Eye (tissue), 1 donor: ENCODE measurements around the gene TTN.

Experiments
- DNase-seq: peaks from one replicate; pipeline ENCODE4 v3.0.0-alpha.2; 2015

The TTN gene

DNA sequence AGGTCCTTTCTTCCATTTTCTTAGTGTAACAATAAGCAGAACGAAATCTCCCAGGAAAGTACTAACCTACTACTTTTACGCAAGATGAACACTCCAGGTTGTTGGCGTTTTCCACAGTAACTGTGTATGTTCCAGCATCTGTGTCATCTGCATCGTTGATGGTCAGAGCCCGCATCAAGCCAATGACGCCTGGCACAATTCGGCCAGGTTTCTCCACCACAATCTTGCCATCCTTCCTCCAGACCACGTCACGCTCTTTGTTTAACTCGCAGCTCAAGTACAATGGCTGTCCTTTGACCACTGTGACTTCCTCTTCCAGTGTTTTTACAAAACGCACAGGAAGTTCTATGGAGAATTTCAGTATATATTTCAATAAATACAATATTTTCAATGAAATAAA, 171.3 kb downstream of the TTN start:
- no peak for DNase-seq

DNA sequence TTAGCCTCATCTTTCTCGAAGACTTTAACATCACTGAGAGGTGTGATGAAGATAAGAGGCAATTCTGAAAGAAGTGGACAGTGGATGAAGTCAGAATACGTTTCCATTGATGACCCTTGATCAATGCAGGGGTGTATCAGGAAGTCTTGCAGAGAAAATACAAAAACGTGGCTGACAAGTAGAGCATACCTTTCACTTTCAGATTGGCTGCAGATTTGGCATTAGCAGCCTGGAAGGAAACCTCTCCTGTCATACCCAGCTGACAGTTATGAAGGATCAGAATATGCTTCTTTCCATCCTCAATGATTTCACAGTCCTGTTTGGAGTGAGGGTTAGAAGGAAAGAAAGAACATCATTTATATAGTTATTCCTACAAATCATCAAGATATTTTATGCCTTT, 174.5 kb downstream of the TTN start:
- no peak for DNase-seq

DNA sequence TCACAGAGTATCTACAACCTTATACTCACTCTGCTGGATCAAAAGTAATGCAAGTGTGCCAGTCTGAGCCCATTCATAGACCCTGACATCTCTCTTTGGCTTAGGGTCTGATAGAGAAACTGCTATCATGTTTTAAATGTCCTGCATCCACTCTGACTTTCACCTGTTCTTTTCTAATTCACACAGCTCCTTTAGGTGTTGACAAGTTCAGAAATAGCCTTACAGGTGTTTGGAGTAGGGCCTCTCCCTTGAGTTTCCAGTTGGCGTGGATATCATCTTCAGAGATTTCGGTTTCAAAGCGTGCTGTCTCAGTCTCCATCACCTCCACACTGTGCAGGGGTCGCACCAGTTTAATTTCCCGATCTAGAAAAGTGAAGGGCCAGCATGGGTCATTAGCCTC, 176.6 kb downstream of the TTN start:
- no peak for DNase-seq

DNA sequence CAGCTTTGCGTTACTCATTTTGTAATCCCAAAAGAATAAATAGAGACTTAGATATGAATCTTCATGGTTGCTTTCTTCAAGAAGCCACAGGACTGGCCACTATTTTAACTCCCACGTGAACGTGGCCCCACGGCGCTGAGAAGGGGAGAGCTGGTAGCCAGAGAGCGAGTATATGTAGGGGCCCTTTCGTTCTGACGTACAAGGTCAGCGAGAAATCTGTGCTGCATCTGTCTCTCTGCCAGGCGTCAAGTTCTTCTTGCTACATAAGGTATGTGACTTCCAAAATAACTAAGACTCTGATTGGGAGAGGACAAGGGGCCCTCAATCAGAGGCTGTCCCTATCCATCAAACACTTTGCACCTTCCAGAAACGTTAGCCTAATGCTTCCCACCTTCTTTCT, 177.8 kb downstream of the TTN start:
- no peak for DNase-seq

DNA sequence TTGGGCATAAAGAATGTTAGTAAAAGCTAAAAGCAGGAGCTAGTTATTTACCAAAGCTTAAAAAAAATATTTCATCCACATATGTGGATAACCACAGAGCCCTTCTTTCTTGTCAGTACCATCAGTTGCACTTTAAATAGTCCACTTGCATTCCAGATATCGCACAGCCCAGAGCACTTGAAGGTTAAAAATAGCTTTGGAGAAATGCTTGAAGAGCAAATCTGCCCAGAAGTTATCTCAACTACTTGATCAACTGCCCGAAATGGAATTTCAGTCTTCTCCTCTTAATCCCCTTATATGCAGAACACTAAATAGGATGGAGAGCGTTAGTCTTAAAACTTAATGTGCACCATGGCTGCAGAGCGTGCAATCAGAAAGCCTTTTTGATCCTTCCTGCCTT, 178.6 kb downstream of the TTN start:
- DNase-seq = peak; percentile 2

DNA sequence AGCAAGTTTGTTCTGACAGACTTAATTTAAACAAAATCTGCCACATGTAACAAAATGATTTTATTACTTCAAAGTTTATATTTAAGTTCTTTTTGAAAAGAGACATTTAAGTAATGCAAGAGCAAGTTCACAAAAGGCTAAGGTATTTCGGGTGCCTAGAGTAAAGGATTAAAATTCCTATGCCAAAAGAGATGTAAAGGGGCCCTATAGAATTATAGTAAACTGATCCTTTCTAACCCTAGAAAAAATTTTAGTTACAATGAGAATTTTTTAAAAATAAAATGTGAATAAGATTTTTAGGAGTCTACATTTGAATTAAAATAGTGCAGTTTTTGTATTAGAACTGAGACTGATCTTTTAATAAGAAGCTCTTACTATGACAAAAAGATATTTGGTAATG, 179.8 kb downstream of the TTN start:
- DNase-seq = no peak

DNA sequence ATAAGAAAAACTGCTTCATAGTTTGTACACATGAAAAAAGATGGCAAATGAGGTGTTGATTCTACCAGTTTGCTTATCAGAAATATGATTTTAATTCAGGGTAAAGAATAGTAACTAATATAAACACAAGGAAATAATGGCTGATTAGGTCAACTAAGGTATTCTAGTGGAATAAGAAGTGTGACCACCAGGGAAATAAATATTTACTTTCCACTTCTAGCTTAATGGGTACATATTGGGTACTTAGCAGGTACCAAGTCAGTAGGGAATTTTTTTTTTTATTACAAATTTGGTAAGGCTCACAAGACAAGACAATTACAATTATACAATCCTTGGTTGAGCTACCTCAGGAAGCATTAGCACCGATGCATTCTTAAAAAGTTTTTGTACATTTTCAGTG, 191.3 kb downstream of the TTN start:
- DNase-seq = no peak

DNA sequence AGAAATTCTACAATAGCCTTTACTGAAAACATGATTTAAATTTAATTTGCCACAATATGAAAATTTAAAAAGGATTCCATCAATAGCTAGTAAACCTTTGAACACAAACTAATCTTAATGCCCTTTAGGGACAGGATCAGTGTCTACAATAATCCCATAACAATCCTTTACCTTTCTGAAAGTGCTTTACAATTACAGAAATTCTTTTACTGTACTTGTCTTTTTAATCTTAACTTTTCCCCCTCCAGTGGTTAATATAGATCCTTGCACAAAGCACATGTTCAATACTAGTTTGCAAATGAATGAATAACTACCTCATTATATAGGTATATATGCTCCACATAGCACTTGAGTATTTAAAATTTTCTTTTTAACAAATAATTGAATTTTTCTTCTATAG, 204.3 kb downstream of the TTN start:
- DNase-seq = no peak

DNA sequence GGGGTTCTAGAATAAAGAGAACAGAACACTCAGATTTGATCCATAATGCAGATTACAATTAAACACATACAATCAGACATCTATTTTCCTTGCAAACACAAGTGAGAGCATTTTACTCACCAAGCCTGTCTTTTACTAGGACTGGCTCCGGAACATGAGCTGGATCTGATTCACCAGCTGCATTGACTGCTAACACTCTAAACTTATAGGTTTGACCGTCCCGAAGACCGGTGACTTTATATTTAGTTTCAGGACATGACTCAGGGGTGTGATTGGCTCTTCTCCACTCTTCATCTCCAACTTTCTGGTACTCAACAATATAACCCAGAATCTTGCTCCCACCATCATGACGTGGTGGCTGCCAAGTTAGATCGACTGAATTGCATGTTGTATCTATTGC, 214.6 kb downstream of the TTN start:
- DNase-seq = no peak

DNA sequence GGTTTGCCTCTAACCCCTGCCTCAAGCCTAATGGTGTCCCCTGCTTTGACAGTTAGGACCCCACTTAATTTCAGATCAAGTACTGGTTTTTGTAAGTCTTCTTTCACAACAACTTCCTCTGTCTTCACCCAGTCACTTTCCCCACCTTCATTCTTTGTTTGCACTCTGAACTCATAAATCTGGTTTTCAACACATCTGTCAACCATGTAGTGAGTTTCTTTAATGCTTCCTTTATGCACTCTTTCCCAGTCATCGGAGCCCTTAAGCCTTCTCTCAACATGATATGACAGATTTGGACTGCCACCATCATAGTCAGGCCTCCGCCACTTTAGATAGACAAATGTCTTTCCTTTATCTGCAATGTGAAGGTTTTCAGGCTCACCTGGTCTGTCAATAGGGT, 217.9 kb downstream of the TTN start:
- DNase-seq = no peak

DNA sequence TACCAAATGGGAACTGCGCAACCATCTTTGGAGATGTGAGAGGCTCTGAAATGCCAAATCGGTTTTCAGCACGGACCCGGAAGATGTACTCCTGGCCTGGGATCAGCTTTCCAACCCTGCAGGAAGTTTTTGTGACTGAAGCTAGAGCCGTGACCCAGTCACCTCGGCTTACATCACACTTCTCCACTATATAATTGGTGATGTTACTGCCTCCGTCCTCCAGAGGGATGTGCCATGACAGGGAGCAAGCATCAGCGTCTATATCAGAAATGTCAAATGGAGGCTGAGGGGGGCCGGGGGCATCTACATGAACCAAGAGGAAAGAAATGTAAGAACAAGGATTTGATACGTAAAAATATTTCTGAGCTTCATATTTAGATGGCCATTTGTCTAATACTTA, 222.6 kb downstream of the TTN start:
- no peak for DNase-seq

DNA sequence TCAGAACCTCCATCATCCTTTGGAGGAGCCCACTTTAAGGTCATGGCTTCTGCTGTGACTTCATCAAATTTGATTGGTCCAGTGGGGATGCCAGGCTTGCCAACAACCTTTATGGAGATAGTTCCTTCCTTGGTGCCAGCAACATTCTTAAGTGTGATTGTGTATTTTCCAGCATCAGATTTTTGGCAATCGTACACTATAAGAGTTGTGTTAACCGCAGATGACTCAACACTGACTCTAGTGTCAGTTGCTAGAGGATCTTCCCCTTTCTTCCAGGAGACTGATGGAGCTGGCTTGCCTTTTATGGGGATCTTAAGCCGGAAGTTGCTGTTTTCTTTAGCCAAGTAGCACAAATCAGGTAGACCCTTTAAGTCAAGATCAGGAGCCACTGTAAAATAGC, 228.2 kb downstream of the TTN start:
- no peak for DNase-seq

DNA sequence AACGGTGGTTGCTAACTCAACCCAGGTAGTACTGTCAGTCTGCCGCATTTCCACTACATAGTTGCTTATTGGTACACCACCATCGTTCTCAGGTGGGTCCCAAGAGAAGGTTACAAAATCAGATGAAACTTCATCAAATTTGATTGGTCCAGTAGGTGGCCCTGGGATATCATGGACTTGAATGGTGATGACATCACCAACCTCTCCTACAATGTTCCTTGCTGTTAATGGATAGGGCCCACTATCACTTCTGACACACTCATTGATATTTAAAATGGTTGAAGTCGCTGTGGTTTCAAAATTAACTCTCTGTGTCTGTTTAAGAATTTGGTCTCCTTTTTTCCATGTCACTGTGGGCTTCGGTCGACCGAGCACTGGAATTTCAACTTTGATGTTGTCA, 232.4 kb downstream of the TTN start:
- no peak for DNase-seq

DNA sequence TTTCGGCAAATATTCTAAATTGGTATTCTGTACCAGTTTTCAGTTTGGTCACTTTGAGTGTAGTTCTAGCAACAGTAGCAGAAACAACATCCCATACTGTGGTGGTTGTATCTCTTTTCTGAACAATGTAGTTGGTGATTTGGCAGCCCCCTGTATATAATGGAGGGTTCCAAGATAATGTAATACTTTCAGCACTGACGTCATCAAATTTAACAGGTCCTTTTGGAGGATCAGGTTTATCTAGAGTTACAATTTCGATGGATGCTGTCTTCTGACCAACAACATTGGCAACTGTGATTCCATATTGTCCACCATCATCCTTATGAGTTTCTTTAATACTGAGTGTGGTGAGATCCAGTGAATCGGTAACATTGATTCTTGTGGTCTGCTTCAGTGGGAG, 239.0 kb downstream of the TTN start:
- no peak for DNase-seq

DNA sequence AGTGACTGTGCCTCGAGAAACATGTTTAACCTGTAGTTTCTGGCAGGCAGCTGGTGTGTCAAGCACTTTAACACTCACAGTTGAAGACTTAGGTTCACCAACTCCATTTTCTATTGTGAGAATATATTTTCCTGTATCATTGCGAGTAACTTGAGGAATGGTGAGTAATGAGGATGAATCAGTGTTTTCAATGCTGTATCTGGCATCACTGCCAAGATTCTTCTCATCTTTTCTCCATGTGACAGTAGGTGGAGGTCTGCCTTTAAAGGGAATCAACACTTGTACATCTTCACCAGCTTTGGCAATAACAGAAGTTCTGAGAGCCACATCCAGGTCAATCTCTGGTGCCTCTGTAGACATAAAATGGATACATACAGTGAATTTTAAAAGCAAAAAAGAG, 254.2 kb downstream of the TTN start:
- DNase-seq = no peak

DNA sequence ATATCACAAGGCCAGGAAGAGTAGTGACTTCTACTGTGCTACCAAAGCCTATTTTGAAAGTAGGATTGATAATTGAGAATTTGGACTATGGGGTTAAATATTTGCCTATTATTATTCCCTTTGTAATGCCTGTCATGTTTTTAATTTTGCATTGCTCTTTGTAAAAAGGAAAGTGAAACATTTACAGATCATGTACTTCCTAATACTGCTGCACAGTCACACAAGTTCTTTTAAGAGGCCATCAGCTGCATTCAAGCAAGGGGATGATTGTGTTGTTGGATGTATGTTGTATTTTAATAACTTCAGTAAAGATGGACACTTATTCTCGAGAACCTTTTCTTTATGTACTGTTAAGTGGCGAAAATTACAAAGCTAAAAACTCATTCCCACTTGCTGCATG, 256.9 kb downstream of the TTN start:
- DNase-seq = no peak

DNA sequence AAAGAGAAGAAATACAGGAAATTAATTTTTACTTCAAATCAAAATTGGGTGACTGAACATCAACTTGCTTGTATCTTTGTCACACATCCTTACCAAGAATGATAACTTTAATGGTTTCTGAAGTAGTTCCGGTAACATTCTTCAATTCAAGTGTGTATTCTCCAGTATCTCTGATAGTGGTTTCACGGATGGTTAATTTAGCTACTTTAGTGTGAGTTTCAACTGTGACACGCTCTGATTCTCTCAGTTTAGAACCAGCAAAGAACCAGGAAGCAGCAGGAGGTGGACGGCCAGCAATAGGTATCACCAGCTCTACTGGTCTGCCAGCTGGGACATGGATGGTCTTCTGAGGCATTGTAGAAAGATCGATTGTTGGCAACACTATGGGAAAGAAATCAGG, 264.7 kb downstream of the TTN start:
- no peak for DNase-seq

DNA sequence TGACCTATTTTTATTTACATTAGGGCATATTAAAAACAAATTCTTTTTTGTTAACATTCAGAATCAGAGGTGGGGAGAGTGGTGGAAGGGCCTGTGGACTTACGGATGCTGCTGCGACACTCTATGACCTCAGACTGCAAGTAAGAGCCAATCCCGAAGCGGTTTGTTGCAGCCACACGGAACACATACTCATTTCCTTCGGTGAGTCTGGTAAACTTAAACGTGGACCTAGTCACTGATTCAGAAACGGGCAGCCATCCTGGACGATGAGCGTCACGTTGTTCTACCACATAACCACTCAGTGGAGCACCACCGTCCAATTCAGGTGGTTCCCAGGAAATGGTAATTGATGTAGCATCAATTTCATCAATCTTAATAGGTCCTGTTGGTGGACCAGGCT, 265.1 kb downstream of the TTN start:
- no peak for DNase-seq

DNA sequence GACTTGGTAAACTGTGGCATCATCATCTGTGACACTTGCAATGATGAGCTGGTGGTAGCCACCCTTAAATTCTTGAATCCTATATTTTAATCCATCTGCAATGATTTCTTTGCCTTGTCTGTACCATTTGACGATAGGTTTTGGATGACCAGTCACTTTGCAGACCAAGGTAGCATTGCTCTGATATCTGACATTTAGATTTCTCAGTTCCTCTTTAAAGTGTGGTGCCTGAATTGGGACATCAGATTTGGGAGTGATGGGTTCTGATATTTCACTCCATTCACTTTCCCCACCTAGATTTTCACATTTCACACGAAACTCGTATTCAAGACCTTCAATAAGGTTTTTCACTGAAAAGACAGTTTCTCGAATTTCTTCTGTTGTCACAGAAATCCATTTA, 271.2 kb downstream of the TTN start:
- no peak for DNase-seq

DNA sequence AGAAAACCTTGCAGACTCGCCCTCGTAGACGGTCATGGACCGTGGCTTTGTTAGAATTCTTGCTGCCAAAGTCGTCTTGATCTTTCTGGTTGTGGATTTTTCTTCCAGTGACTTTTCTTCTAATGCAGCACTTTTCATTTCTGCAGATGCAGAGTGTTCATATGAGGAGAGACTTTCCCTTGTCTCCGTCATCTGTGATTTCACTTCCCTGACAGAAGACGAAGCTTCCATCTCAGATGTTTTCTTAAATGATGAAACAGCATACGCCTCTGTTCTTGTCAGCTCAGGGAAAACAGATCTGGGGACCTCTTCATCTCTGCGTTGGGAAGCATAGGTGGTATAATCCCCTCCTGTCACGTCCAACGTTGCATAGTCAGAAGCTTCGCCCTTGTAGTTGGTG, 276.1 kb downstream of the TTN start:
- DNase-seq = no peak

DNA sequence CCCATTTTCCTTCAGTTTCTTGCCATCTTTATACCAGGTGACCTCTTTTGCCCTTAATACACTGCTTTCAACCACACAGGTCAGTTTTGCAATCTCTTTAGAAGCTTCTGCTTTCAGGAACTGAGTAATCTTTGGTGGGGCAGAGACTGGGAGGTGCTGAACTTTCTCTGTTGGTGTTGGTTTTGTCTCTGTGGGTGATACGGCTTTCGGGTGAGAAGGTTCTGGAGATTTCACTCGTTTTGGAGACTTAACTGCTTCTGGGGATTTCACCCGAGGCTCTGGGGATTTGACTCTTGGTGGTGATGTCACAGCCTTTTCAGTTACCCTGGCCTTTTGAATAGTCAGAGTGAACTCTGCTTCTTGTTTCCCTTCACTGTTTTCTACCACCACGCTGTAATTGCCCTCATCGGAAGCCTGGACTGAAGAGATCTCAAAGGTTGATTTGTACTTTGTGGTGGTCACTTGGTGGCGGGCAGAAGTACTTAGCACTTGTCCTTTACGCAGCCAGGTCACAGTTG, 276.5 kb downstream of the TTN start:
- no peak for DNase-seq

DNA sequence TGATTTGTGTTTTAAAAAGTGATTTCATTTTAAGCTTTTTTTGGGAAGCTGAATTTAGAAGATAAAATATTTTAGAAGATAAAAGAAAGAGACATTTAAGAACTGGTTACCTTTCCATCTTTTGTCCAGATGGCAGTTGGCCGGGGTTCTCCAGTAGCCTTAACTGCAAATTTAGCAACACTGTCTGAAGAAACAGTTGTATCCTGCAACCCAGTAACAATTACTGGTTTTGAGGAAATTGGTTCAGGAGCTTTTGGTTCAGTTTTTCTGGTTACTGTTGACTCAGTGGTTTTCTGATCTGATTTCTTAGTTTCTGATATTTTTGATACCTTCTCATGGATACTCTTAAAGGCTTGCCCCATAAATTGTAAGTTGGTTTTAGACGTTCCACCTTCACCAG, 277.1 kb downstream of the TTN start:
- no peak for DNase-seq

DNA sequence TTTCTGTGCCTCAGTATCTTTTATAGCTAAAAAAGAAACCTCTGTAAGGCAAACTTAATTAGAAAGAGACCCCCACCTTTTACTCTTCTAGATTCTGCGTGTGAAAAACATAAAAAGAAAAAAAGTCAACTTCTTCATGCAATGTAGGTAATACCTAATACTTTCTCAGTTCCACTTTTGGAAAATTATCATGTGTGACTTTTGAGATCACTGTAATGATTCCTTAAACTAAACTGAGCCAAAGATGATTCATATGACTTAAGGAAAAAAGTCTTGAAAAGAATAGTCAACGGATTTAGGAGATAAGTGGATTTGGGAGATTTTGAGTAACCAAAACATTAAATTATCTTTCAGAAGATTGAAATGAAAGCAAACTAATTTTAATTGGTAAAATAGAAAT, 278.0 kb downstream of the TTN start:
- no peak for DNase-seq

DNA sequence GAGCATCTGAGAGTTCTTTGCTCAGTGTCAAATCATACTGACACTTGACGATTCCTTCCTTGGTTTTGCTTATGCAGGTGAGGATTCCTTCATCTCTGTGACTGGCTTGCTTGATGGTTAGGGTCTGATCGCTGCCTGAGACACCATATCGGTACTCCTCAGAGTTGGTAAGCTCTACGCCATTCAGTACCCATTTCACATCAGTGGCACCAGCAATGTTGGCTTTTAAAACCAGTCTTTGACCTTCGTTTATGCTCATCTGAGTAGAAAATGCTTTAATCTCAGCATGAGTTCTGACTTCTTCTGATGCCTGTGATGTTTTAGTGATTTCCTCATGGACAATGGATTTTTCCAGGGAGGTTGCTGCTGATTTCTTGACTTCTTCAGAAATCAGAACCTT, 278.6 kb downstream of the TTN start:
- DNase-seq = no peak

DNA sequence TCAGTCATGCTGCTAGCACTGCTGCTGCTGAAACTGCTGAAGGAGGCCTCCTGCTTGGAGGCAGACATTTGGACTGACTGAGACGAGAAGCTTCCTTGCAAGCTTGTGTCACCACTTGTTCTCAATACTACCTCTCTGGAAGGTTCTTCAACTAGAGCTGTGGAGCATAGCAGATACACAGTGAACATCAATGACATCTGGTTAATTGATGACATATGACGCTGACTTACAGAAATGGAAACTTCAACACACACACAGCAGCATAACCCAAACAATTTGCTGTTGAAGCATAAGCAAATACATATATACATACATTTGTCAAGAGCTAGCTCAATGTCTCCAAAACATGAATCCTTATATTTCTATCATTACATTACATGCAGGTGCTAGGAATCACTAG, 279.6 kb downstream of the TTN start:
- no peak for DNase-seq

DNA sequence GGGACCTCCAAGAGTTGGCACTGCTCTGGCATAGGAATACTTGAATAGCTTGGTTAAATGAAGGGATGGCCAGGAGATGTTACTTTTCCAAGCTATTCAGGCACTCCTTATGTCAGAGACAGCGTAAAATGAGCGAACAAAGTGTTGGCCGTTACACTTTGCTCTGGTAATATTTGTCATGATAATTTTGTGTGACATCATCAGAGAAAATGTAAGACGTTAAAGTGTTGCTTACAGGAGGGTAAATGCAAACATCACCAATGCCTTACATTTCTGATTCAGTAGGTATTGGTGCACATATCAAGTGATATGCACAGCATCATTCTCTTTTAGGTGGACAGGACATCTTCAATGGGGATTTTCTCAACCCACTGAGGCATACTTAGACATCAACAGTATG, 281.0 kb downstream of the TTN start:
- no peak for DNase-seq
